OCI-LY7 (cell line): ENCODE results near the gene RIMBP2. TPM values are rescaled to one million over a fixed set of nuclear protein-coding genes. Genes with fewer than 3 reads are reported as not detected.

Experiments
- BruUV-seq: library from RNA; stranded (reverse); fragments of 400-500 nt; replicated peaks from 2 replicates; lab custom pipeline; 2021; lab: Mats Ljungman, UMichigan
- CTCF ChIA-PET: fragments of 300-600 bp; sonication (Branson Sonifier 250); formaldehyde crosslinking; loops from one replicate; lab custom pipeline; 2022; ENCODE audit warnings: antibody characterized with exemption; ENCODE audit not compliant: unreplicated experiment; lab: Charles Lee
- POLR2A ChIA-PET: fragments of 300-600 bp; sonication (Branson Sonifier 250); formaldehyde crosslinking; loops from one replicate; lab custom pipeline; 2022; ENCODE audit warnings: antibody characterized with exemption; lab: Charles Lee
- DNase-seq: peaks from one replicate; pipeline ENCODE4 v3.0.0-alpha.2; 2015; ENCODE audit warnings: low spot score
- H2AFZ ChIP-seq: fragments of 200-600 bp; sonication (generic), shearing (Covaris generic); 2 replicates; pipeline ENCODE4 v1.6.1; 2014; ENCODE audit warnings: mild to moderate bottlenecking, antibody characterized with exemption, low read length, moderate library complexity
- H3K27ac ChIP-seq: fragments of 200-600 bp; sonication (generic); 2 replicates; pipeline ENCODE4 v1.5.1; 2014; ENCODE audit warnings: mixed run types, low read depth, mild to moderate bottlenecking, moderate library complexity, low read length, inconsistent platforms; ENCODE audit not compliant: poor library complexity, severe bottlenecking
- H3K36me3 ChIP-seq: fragments of 200-600 bp; sonication (generic); 2 replicates; pipeline ENCODE4 v1.6.1; 2014; ENCODE audit warnings: mild to moderate bottlenecking, antibody characterized with exemption, low read length, moderate library complexity, mixed read lengths; ENCODE audit not compliant: insufficient read depth
- H3K4me1 ChIP-seq: fragments of 200-600 bp; sonication (generic); 2 replicates; pipeline ENCODE4 v1.5.1; 2014; ENCODE audit warnings: mild to moderate bottlenecking, low read length; ENCODE audit not compliant: insufficient read depth, poor library complexity, severe bottlenecking
- H3K4me2 ChIP-seq: fragments of 200-600 bp; sonication (generic); 2 replicates; pipeline ENCODE4 v1.6.1; 2014; ENCODE audit warnings: mild to moderate bottlenecking, low read length
- H3K4me3 ChIP-seq: fragments of 200-600 bp; sonication (generic); 2 replicates; pipeline ENCODE4 v1.5.1; 2014; ENCODE audit warnings: mild to moderate bottlenecking, low read depth, low read length; ENCODE audit not compliant: poor library complexity, severe bottlenecking
- H3K79me2 ChIP-seq: fragments of 200-600 bp; sonication (generic); 2 replicates; pipeline ENCODE4 v1.6.1; 2016; ENCODE audit warnings: low read depth, mild to moderate bottlenecking, low read length, moderate library complexity, mixed read lengths; ENCODE audit not compliant: insufficient read depth
- H3K9me2 ChIP-seq: fragments of 200-600 bp; sonication (generic); 2 replicates; pipeline ENCODE4 v1.6.1; 2016; ENCODE audit warnings: mild to moderate bottlenecking, low read length, mixed read lengths; ENCODE audit not compliant: insufficient read depth
- H3K9me3 ChIP-seq: fragments of 200-600 bp; sonication (generic); 2 replicates; pipeline ENCODE4 v1.6.1; 2014; ENCODE audit warnings: mild to moderate bottlenecking, mixed run types, low read length, mixed read lengths
- H4K20me1 ChIP-seq: fragments of 200-600 bp; sonication (generic); 2 replicates; pipeline ENCODE4 v1.6.1; 2014; ENCODE audit warnings: mild to moderate bottlenecking, antibody characterized with exemption, low read length, moderate library complexity, mixed read lengths; ENCODE audit not compliant: insufficient read depth
- CTCF ChIP-seq: fragments of 200-600 bp; sonication (generic); conservative IDR thresholded peaks from 2 replicates; pipeline ENCODE4 v1.5.1; 2014; ENCODE audit warnings: mild to moderate bottlenecking, antibody characterized with exemption, low read length, moderate library complexity, mixed read lengths
- EZH2phosphoT487 ChIP-seq: fragments of 200-600 bp; sonication (generic); IDR thresholded peaks from 2 replicates; pipeline ENCODE4 v1.6.1; 2018; ENCODE audit warnings: low read depth, borderline replicate concordance, mild to moderate bottlenecking, mixed run types, antibody characterized with exemption, low read length, moderate library complexity, mixed read lengths
- intact Hi-C: fragments of 100-400 bp; cut with micrococcal nuclease; formaldehyde crosslinking; loops from one replicate; pipeline ENCODE4 v1.10.0; 2022; ENCODE audit not compliant: unreplicated experiment
- total RNA-seq, 2 experiments: library from RNA; depleted of rRNA in 1 of 2; stranded (reverse); fragments of >200 nt in 1 of 2; shearing (Covaris generic) in 1 of 2; gene quantifications; 2 replicates each; pipeline ENCODE4 v1.2.3, GENCODE V29; 2014 to 2022

Gene RIMBP2
- total RNA-seq, 2 experiments from 2014 or later: not detected

GRCh38 chr12:130701402-130701744 is 14.7 kb downstream of the RIMBP2 start:
- intact Hi-C loops: no loop called here
- ChIA-PET POLR2A (no interaction called here), CTCF (no interaction called here)
- Histone ChIP-seq H2AFZ (no peak overlapping the region), H3K79me2 (no peaks in the 10 kb centered on the region), H3K9me2 (no peaks in the 10 kb centered on the region), H4K20me1 (no peaks in the 10 kb centered on the region), H3K4me1 (no peaks in the 10 kb centered on the region), H3K4me2 (no peak overlapping the region), H3K9me3 (no peaks in the 10 kb centered on the region), H3K36me3 (no peaks in the 10 kb centered on the region), H3K27ac (no peak overlapping the region), H3K4me3 (no peak overlapping the region)
- no peak for DNase-seq
- no peak for TF ChIP-seq CTCF
- TF ChIP-seq EZH2phosphoT487: no peak
- no TSS peak for BruUV-seq

GRCh38 chr12:130700492-130701401 is 15.4 kb downstream of the RIMBP2 start:
- no TSS peak for BruUV-seq
- DNase-seq: no peak
- TF ChIP-seq CTCF (no peak), EZH2phosphoT487 (no peak)

GRCh38 chr12:130698106-130698505 is 18.0 kb downstream of the RIMBP2 start:
- CTCF ChIA-PET: no interaction called here
- Histone ChIP-seq H3K4me1 (no peaks in the 10 kb centered on the region), H3K9me3 (no peaks in the 10 kb centered on the region), H3K79me2 (no peaks in the 10 kb centered on the region), H2AFZ (no peak overlapping the region), H3K9me2 (no peaks in the 10 kb centered on the region), H3K27ac (no peak overlapping the region), H3K4me2 (no peak overlapping the region), H3K4me3 (no peak overlapping the region), H3K36me3 (no peaks in the 10 kb centered on the region), H4K20me1 (no peaks in the 10 kb centered on the region)
- POLR2A ChIA-PET: no interaction called here
- no peak for DNase-seq
- TF ChIP-seq CTCF: no peak
- TF ChIP-seq EZH2phosphoT487: no peak
- BruUV-seq: no TSS peak
- intact Hi-C loops: no loop called here

More at GRCh38 chr12:130700492-130701401, 15.4 kb downstream of the RIMBP2 start:
- Histone ChIP-seq H3K4me2 (no peak overlapping the region), H3K9me3 (no peaks in the 10 kb centered on the region), H3K27ac (no peak overlapping the region), H3K4me3 (no peak overlapping the region), H3K9me2 (no peaks in the 10 kb centered on the region), H3K4me1 (no peaks in the 10 kb centered on the region), H4K20me1 (no peaks in the 10 kb centered on the region), H3K79me2 (no peaks in the 10 kb centered on the region), H3K36me3 (no peaks in the 10 kb centered on the region), H2AFZ (no peak overlapping the region)
- ChIA-PET POLR2A (no interaction called here), CTCF (no interaction called here)
- intact Hi-C loops: no loop called here
